CD4-positive, alpha-beta memory T cell (primary cell): ENCODE measurements around the gene MYOM1. TPM values are rescaled to one million over a fixed set of nuclear protein-coding genes. Genes with fewer than 3 reads are reported as not detected.
"Not testable (repeated sequence)": the region's sequence is repeated elsewhere in the genome, so short reads cannot be mapped to it uniquely, and the experiment has no call there.

Source experiments
- CTCF ChIA-PET: fragments of 350-600 bp; sonication (Branson Sonifier 250); formaldehyde crosslinking; loops from one replicate; lab custom pipeline; 2021; ENCODE audit warnings: inconsistent platforms; ENCODE audit not compliant: partially characterized antibody; lab: Charles Lee
- POLR2A ChIA-PET: fragments of 350-600 bp; sonication (Branson Sonifier 250); formaldehyde crosslinking; loops from one replicate; lab custom pipeline; 2021; ENCODE audit not compliant: partially characterized antibody; lab: Charles Lee
- DNase-seq, 5 donors: peaks; one replicate each; pipeline versions ENCODE4 v3.0.0 to v3.0.0-alpha.2; 2020 to 2022; ENCODE audit warnings: mixed read lengths in 1 of 5
- H3K27ac ChIP-seq: one replicate; pipeline ENCODE4 v1.7.0; 2013; ENCODE audit warnings: low read depth, low read length
- H3K27me3 ChIP-seq: 2 replicates; pipeline ENCODE4 v1.7.0; 2013; ENCODE audit warnings: mild to moderate bottlenecking, low read length, moderate library complexity; ENCODE audit not compliant: insufficient read depth
- H3K36me3 ChIP-seq: 2 replicates; pipeline ENCODE4 v1.7.0; 2013; ENCODE audit warnings: mild to moderate bottlenecking, low read length, moderate library complexity; ENCODE audit not compliant: insufficient read depth
- H3K4me1 ChIP-seq: 2 replicates; pipeline ENCODE4 v1.7.0; 2013; ENCODE audit warnings: mild to moderate bottlenecking, low read length, moderate library complexity; ENCODE audit not compliant: insufficient read depth
- H3K4me3 ChIP-seq, 2 donors: one replicate each; pipeline ENCODE4 v1.7.0; 2013; ENCODE audit warnings: low read length in 2 of 2, mild to moderate bottlenecking in 1 of 2
- H3K9me3 ChIP-seq, 2 donors: one replicate each; pipeline ENCODE4 v1.7.0; 2013; ENCODE audit warnings: low read length in 2 of 2, control low read depth in 1 of 2; ENCODE audit not compliant: control insufficient read depth in 1 of 2
- H3K27ac Mint-ChIP-seq, 7 donors: one replicate each; pipeline ENCODE4 v1.8.0; 2020 to 2021; ENCODE audit warnings: mixed read lengths in 7 of 7, mild to moderate bottlenecking in 6 of 7, inconsistent platforms in 3 of 7, moderate library complexity in 3 of 7
- H3K27me3 Mint-ChIP-seq, 2 donors: one replicate each; pipeline ENCODE4 v1.8.0; 2020 to 2021; ENCODE audit warnings: mixed read lengths in 2 of 2
- H3K36me3 Mint-ChIP-seq, 2 donors: one replicate each; pipeline ENCODE4 v1.8.0; 2020 to 2021; ENCODE audit warnings: mixed read lengths in 2 of 2, inconsistent platforms in 1 of 2, mild to moderate bottlenecking in 1 of 2
- H3K4me1 Mint-ChIP-seq, 4 donors: one replicate each; pipeline ENCODE4 v1.8.0; 2020 to 2021; ENCODE audit warnings: mixed read lengths in 4 of 4, mild to moderate bottlenecking in 1 of 4
- H3K4me3 Mint-ChIP-seq, 8 donors: one replicate each; pipeline ENCODE4 v1.8.0; 2020 to 2021; ENCODE audit warnings: mixed read lengths in 8 of 8, mild to moderate bottlenecking in 7 of 8, moderate library complexity in 6 of 8, inconsistent platforms in 3 of 8
- H3K9me3 Mint-ChIP-seq, 8 donors: one replicate each; pipeline ENCODE4 v1.8.0; 2020 to 2021; ENCODE audit warnings: mixed read lengths in 8 of 8, mild to moderate bottlenecking in 5 of 8, inconsistent platforms in 3 of 8, moderate library complexity in 1 of 8
- intact Hi-C: fragments of 100-400 bp; cut with micrococcal nuclease; formaldehyde crosslinking; loops from one replicate; pipeline ENCODE4 v1.15.1; 2023
- polyA plus RNA-seq, 2 donors: library from polyadenylated mRNA; unstranded; fragments of 300-500 nt; fragmentation: Illumina TruSeq; gene quantifications; one replicate each; pipeline ENCODE4 v1.2.3, GENCODE V29; 2021
- total RNA-seq, 2 experiments: library from RNA; stranded (reverse); gene quantifications; one replicate each; pipeline ENCODE4 v1.2.3, GENCODE V29; 2021

The MYOM1 gene
- total and polyA plus RNA-seq, 4 experiments from 2014 or later, result 0.09 to 4.2 (median 1.8) TPM

GRCh38 chr18:3023603-3024002 lies 196.2 kb downstream of the MYOM1 start:
- intact Hi-C loops, H3K4me3 ChIP-seq, H3K27ac ChIP-seq, H3K36me3 ChIP-seq, H3K36me3 Mint-ChIP-seq, H3K4me3 Mint-ChIP-seq, H3K27me3 ChIP-seq, H3K27ac Mint-ChIP-seq, H3K9me3 Mint-ChIP-seq, H3K27me3 Mint-ChIP-seq, H3K9me3 ChIP-seq, POLR2A ChIA-PET, DNase-seq, H3K4me1 ChIP-seq, H3K4me1 Mint-ChIP-seq: not testable (repeated sequence)
- CTCF ChIA-PET, result interaction anchor here (0.5 to 1.0 kb wide), 2 partner anchors 11 to 642 kb away, joined by 3 to 5 read pairs; no protein-coding TSS in a partner anchor

Other genes with a start within 250 kb of the MYOM1 start
- 100 to 1,000 TPM in 1 of 2 experiments, 10 to 100 TPM in 1; 95.4 to 103 TPM for gene LPIN2, start 206.8 kb downstream of the MYOM1 start, total RNA-seq
- gene LPIN2, start 206.8 kb downstream of the MYOM1 start, polyA plus RNA-seq, result 10 to 100 TPM; 53.6 to 96.5 TPM
- 100 to 1,000 TPM; 477 to 489 TPM for gene MYL12A, start 27.8 kb upstream of the MYOM1 start, total RNA-seq
- 1,000 to 10,000 TPM; 2,683 to 3,569 TPM for gene MYL12A, start 27.8 kb upstream of the MYOM1 start, polyA plus RNA-seq
- 100 to 1,000 TPM; 199 to 219 TPM for gene MYL12B, start 42.2 kb upstream of the MYOM1 start, total RNA-seq
- gene MYL12B, start 42.2 kb upstream of the MYOM1 start, polyA plus RNA-seq, result 1,000 to 10,000 TPM in 1 of 2 donors, 100 to 1,000 TPM in 1; 962 to 1,169 TPM
- gene TGIF1, start 230.2 kb upstream of the MYOM1 start, total RNA-seq, result 10 to 100 TPM; 90.0 to 95.1 TPM
- gene TGIF1, start 230.2 kb upstream of the MYOM1 start, polyA plus RNA-seq, result 10 to 100 TPM; 69.6 to 85.8 TPM